K562 (cell line): ENCODE measurements around the gene CDK9. TPM values are rescaled to one million over a fixed set of nuclear protein-coding genes. Genes with fewer than 3 reads are reported as not detected.

ENCODE experiments used
- BCOR ChIP-seq: fragments of 450-650 bp; IDR thresholded peaks from 2 replicates; pipeline ENCODE4 v1.6.1; 2016
- CBX1 ChIP-seq: sonication (generic); IDR thresholded peaks from 2 replicates; pipeline ENCODE4 v1.6.1; 2016; ENCODE audit warnings: antibody characterized with exemption, low read depth, mild to moderate bottlenecking
- ELF2 ChIP-seq: fragments of 250-450 bp; sonication (Bioruptor Pico); IDR thresholded peaks from 2 replicates; pipeline ENCODE4 v1.5.0; 2021; ENCODE audit warnings: mild to moderate bottlenecking
- HDAC2 ChIP-seq: fragments of 450-650 bp; IDR thresholded peaks from 2 replicates; pipeline ENCODE4 v1.6.1; 2016; ENCODE audit warnings: mild to moderate bottlenecking
- KDM1A ChIP-seq, 2 experiments: fragments of 450-650 bp; IDR thresholded peaks; 2 replicates each; pipeline ENCODE4 v1.6.1; 2016; ENCODE audit warnings: mild to moderate bottlenecking in 2 of 2
- MTA1 ChIP-seq: fragments of 450-650 bp; IDR thresholded peaks from 2 replicates; pipeline ENCODE4 v1.6.1; 2017; ENCODE audit warnings: borderline replicate concordance
- NCOR1 ChIP-seq: fragments of 450-650 bp; IDR thresholded peaks from 2 replicates; pipeline ENCODE4 v1.6.1; 2016; ENCODE audit warnings: mild to moderate bottlenecking, moderate library complexity
- PHTF2 ChIP-seq: fragments of 250-450 bp; sonication (Bioruptor Pico); IDR thresholded peaks from 2 replicates; pipeline ENCODE4 v1.5.0; 2021; ENCODE audit warnings: mild to moderate bottlenecking
- POLR3A ChIP-seq: IDR thresholded peaks from 2 replicates; pipeline ENCODE4 v1.6.1; 2011; ENCODE audit warnings: borderline replicate concordance, mild to moderate bottlenecking, moderate library complexity; ENCODE audit not compliant: insufficient read length, insufficient read depth; ENCODE audit errors: extremely low read depth
- RBM25 ChIP-seq: fragments of 200-400 bp; formaldehyde crosslinking; IDR thresholded peaks from 2 replicates; pipeline ENCODE4 v1.6.1; 2018; ENCODE audit warnings: low read length, low read depth, moderate library complexity; ENCODE audit not compliant: severe bottlenecking
- SMARCA5 ChIP-seq: fragments of 450-650 bp; IDR thresholded peaks from 2 replicates; pipeline ENCODE4 v1.6.1; 2016
- ZBTB33 ChIP-seq: sonication (generic); formaldehyde crosslinking; IDR thresholded peaks from 2 replicates; pipeline ENCODE4 v1.8.1; 2023; ENCODE audit warnings: mild to moderate bottlenecking, missing genetic modification reagents
- ZNF316 ChIP-seq: fragments of 450-650 bp; IDR thresholded peaks from 2 replicates; pipeline ENCODE4 v1.6.1; 2016
- ZNF449 ChIP-seq: fragments of 250-450 bp; sonication (Bioruptor Pico); IDR thresholded peaks from 2 replicates; pipeline ENCODE4 v1.8.0; 2022; ENCODE audit warnings: moderate library complexity, mild to moderate bottlenecking, inconsistent platforms
- polyA plus RNA-seq, 8 experiments: library from polyadenylated mRNA; depleted of rRNA in 4 of 8; stranded (reverse) in 5 of 8; unstranded in 3 of 8; fragments of >200 nt; fragmentation: Nextera tagmentation in 2 of 8; fragmentation: Illumina TruSeq in 1 of 8; extraction: Ambion mirVana in 2 of 8; extraction: Trizol in 1 of 8; gene quantifications; 2 replicates each; pipeline versions ENCODE4 v1.2.1 to v1.2.3, GENCODE V29; 2011 to 2014; ENCODE audit warnings: inconsistent platforms in 1 of 8, missing spikeins in 1 of 8
- total RNA-seq, 7 experiments: library from RNA; depleted of rRNA in 6 of 7; stranded (reverse); fragments of >200 nt in 6 of 7; fragmentation: Illumina TruSeq in 2 of 7; extraction: Trizol in 2 of 7; gene quantifications; 2 replicates each; pipeline versions ENCODE4 v1.2.1 to v1.2.3, GENCODE V29; 2011 to 2021; ENCODE audit warnings: low replicate concordance in 1 of 7
- TF ChIP-seq, protein P1 (sequence below), 2 experiments: fragments of 450-650 bp; formaldehyde crosslinking in 1 of 2; IDR thresholded peaks; 2 replicates each; pipeline versions ENCODE4 v1.4.0 to v1.6.1; 2014 to 2020; ENCODE audit warnings: mild to moderate bottlenecking in 2 of 2, borderline replicate concordance in 1 of 2, low read depth in 1 of 2

Gene CDK9
- total and polyA plus RNA-seq, 9 of the 15 experiments (the other 6 are each of a cell fraction or from before 2014, with no cell fraction given), result 4.2 to 78.6 (median 33.0) TPM

- TF ChIP-seq ZBTB33 (CRISPR knock-in tag), result peak; percentile 50; the same call in 1 of the 2 replicates
- TF ChIP-seq PHTF2 (CRISPR knock-in tag), result no peak
- TF ChIP-seq, protein P1, sequence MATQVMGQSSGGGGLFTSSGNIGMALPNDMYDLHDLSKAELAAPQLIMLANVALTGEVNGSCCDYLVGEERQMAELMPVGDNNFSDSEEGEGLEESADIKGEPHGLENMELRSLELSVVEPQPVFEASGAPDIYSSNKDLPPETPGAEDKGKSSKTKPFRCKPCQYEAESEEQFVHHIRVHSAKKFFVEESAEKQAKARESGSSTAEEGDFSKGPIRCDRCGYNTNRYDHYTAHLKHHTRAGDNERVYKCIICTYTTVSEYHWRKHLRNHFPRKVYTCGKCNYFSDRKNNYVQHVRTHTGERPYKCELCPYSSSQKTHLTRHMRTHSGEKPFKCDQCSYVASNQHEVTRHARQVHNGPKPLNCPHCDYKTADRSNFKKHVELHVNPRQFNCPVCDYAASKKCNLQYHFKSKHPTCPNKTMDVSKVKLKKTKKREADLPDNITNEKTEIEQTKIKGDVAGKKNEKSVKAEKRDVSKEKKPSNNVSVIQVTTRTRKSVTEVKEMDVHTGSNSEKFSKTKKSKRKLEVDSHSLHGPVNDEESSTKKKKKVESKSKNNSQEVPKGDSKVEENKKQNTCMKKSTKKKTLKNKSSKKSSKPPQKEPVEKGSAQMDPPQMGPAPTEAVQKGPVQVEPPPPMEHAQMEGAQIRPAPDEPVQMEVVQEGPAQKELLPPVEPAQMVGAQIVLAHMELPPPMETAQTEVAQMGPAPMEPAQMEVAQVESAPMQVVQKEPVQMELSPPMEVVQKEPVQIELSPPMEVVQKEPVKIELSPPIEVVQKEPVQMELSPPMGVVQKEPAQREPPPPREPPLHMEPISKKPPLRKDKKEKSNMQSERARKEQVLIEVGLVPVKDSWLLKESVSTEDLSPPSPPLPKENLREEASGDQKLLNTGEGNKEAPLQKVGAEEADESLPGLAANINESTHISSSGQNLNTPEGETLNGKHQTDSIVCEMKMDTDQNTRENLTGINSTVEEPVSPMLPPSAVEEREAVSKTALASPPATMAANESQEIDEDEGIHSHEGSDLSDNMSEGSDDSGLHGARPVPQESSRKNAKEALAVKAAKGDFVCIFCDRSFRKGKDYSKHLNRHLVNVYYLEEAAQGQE (IDR thresholded peaks at IDR 0.05; ENCODE audit: borderline replicate concordance), result no peak
- TF ChIP-seq, protein P1 (CRISPR knock-in tag; IDR thresholded peaks at IDR 0.05; ENCODE audit: low read depth), result no peak
- TF ChIP-seq RBM25, result peak; percentile 70
- TF ChIP-seq KDM1A (IDR thresholded peaks at IDR 0.05), result peak; percentile 80 to 87
- TF ChIP-seq ZNF316, result 0 out of 2 replicates have a peak, but pooled peaks have one; percentile 36
- TF ChIP-seq NCOR1, result no peak
- 0 out of 2 replicates have a peak, but pooled peaks have one; percentile 22 for TF ChIP-seq CBX1
- no peak for TF ChIP-seq POLR3A
- TF ChIP-seq BCOR, result peak; percentile 95
- TF ChIP-seq ZNF449, result no peak
- peak; percentile 79; the same call in 1 of the 2 replicates for TF ChIP-seq HDAC2
- no peak for TF ChIP-seq MTA1
- TF ChIP-seq SMARCA5, result peak; percentile 64; the same call in 1 of the 2 replicates
- no peak for TF ChIP-seq ELF2
- TF ChIP-seq, all 486 proteins: peak for 12
Measured at GRCh38 chr9:127769101-127769500, 16.7 kb upstream of the CDK9 start (continued).
